D721Med (cell line): ENCODE measurements around the gene PRKCA.

ENCODE experiments used
- DNase-seq: peaks from one replicate; pipeline ENCODE4 v3.0.0; 2011; ENCODE audit warnings: low spot score; ENCODE audit not compliant: insufficient read length
- FAIRE-seq: peaks from 2 replicates; lab custom pipeline; 2011; peaks lifted over from hg19 to GRCh38; lab: Jason Lieb, UNC
- TF ChIP-seq, protein P1 (sequence below): IDR thresholded peaks from 2 replicates; pipeline ENCODE4 v1.5.1; 2012; ENCODE audit warnings: mild to moderate bottlenecking, control low read depth; ENCODE audit not compliant: insufficient read depth; ENCODE audit errors: missing control alignments

The PRKCA gene

GRCh38 chr17:66772148-66772812, 469.9 kb downstream of the PRKCA start:
- TF ChIP-seq, protein P1, sequence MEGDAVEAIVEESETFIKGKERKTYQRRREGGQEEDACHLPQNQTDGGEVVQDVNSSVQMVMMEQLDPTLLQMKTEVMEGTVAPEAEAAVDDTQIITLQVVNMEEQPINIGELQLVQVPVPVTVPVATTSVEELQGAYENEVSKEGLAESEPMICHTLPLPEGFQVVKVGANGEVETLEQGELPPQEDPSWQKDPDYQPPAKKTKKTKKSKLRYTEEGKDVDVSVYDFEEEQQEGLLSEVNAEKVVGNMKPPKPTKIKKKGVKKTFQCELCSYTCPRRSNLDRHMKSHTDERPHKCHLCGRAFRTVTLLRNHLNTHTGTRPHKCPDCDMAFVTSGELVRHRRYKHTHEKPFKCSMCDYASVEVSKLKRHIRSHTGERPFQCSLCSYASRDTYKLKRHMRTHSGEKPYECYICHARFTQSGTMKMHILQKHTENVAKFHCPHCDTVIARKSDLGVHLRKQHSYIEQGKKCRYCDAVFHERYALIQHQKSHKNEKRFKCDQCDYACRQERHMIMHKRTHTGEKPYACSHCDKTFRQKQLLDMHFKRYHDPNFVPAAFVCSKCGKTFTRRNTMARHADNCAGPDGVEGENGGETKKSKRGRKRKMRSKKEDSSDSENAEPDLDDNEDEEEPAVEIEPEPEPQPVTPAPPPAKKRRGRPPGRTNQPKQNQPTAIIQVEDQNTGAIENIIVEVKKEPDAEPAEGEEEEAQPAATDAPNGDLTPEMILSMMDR = no peak
- DNase-seq (no peak), FAIRE-seq (no peak)

- DNase-seq = no peak
- TF ChIP-seq, protein P1 = no peak
- no peak for FAIRE-seq
These were observed 472.9 kb downstream of the PRKCA start for GRCh38 chr17:66775271-66775670.

- no peak for DNase-seq
- no peak for FAIRE-seq
- TF ChIP-seq, protein P1 = no peak
These were observed 473.5 kb downstream of the PRKCA start for GRCh38 chr17:66775881-66776400.

DNA sequence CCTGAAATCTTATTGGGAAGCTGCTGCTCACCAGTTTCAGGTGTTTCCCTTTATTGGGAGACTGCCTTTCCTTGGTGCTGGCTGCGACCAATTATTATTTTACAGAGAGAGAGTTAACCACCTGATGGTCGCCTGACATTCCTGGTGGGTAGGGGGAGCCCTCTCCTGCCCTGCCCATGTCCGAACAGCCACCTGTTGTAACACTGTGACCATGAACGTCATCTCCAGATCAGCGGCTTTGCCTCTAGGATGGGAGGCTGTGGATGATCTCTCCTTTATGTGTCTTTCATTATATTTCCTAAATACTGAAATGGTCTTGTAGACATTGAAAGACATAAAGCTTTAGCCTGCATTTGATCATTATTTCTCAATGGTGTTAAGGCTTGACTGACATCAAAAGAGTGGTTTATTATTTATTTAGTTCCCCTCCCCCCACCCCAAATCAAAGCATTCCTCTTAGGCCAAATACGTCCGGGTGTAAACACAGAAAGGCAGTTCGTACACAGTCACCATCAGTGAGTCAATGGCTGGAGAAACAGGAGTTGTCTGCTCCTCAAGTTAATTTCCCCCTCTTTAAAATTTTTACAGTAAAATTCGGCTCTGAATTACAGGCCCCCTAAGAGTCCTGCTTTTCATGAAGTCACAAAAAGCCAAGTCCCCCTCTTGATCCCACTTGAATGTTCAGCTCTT, 474.7 kb downstream of the PRKCA start:
- DNase-seq = no peak
- no peak for FAIRE-seq
- TF ChIP-seq, protein P1 = no peak

DNA sequence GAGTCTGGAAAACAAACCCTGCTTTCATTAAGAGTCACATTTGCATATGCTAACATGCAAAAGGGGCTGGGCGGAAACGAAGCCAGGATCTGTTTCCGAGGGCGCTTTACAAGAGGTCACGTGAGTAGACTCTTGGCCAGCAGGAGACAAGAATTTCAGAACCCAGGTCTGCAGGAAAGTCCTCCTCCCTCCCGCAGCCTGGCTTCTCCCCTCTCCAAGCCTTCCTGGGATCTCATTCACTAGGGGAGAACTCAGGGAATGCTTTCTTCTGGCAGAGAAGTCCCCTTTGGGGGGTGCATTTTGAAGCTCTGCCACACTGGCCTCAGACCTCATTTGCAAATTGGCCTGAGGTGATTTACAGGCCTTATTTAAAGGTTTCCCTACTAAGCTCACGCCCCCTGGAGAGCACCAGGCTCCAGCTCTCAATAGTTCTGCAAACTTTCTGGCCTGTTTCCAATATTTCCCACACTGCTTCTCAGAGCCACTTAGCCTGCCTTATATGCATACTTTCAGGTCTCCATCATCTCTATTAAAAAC, 475.3 kb downstream of the PRKCA start:
- TF ChIP-seq, protein P1 = no peak
- DNase-seq = no peak
- FAIRE-seq = no peak

DNA sequence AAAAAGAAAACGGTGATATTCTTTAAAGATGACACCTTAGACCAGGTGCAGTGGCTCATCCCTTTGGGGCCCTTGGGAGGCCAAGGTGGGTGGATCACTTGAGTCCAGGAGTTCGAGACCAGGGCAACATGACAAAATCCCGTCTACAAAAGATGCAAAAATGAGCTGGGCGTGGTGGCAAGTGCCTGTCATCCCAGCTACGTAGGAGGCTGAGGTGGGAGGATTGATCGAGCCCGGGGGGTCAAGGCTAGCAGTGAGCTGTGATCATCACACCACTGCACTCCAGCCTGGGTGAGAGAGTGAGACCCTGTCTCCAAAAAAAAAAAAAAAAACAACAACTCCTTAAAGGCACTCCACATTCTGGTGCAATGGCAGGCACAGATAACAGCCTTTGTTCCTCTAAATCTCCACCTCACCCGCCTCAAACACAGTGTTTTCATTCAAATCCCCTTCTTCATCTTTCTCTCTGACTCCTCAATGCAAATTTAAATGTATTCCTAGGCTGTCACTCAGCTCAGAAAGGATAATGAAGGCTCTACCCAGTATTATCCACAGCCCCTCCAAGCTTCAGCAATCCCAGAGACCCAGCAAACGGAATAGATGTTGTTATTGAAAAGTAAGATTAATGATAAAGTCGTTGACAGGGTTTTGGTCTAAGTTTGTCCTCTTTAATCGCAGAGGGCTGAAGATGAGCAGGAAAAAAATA, 476.3 kb downstream of the PRKCA start:
- FAIRE-seq (no peak), DNase-seq (no peak)
- TF ChIP-seq, protein P1 = no peak
